Cardiac septum (tissue), 1 donor: ENCODE results near the gene HLA-DMB. TPM values are rescaled to one million over a fixed set of nuclear protein-coding genes. Genes with fewer than 3 reads are reported as not detected.

Experiments used
- DNase-seq: peaks from one replicate; pipeline ENCODE4 v3.0.0-alpha.2; 2020; ENCODE audit warnings: low spot score
- intact Hi-C: fragments of 100-400 bp; cut with DNase I; formaldehyde crosslinking; loops from one replicate; pipeline ENCODE4 v1.14.0; 2022
- total RNA-seq: library from RNA; stranded (reverse); fragmentation: NEBNext Ultra II Directional; extraction: Animal tissue kit (Norgen Biotek cat#: 25700); gene quantifications from one replicate; pipeline ENCODE4 v1.2.1, GENCODE V29; 2021
- donor health status: DM: no; HTN: no; CAD: no.

Gene HLA-DMB
- total RNA-seq, 1 donor from 2014 or later = 7.9 TPM

GRCh38 chr6:32933661-32934085, 7.2 kb downstream of the HLA-DMB start:
- intact Hi-C loops = loop anchor here (1.0 to 5.0 kb wide), 2 partner anchors 46 to 51 kb away; no protein-coding TSS in a partner anchor
- peak; percentile 88 for DNase-seq

GRCh38 chr6:32932132-32932868, 8.5 kb downstream of the HLA-DMB start:
- intact Hi-C loops = loop anchor here (5.0 kb wide), 1 partner anchor 45 kb away; no protein-coding TSS in a partner anchor
- DNase-seq = no peak

GRCh38 chr6:32931211-32931610, 9.6 kb downstream of the HLA-DMB start:
- intact Hi-C loops = loop anchor here (5.0 kb wide), 1 partner anchor 44 kb away; no protein-coding TSS in a partner anchor
- no peak for DNase-seq

GRCh38 chr6:32922083-32922482, 18.7 kb downstream of the HLA-DMB start:
- DNase-seq = no peak
- intact Hi-C loops = no loop called here

GRCh38 chr6:32920715-32921114, 20.1 kb downstream of the HLA-DMB start:
- intact Hi-C loops = no loop called here
- no peak for DNase-seq

GRCh38 chr6:32912951-32913350, 27.9 kb downstream of the HLA-DMB start:
- DNase-seq = no peak
- intact Hi-C loops = no loop called here

GRCh38 chr6:32908897-32909296, 31.9 kb downstream of the HLA-DMB start:
- intact Hi-C loops = no loop called here
- DNase-seq = no peak

- intact Hi-C loops = no loop called here
- DNase-seq = no peak
Measured at GRCh38 chr6:32906539-32906938, 34.3 kb downstream of the HLA-DMB start.

GRCh38 chr6:32905078-32905477, 35.8 kb downstream of the HLA-DMB start:
- intact Hi-C loops = no loop called here
- no peak for DNase-seq

- no peak for DNase-seq
- intact Hi-C loops = no loop called here
Measured at GRCh38 chr6:32903952-32904351, 36.9 kb downstream of the HLA-DMB start.

GRCh38 chr6:32895006-32895345, 45.9 kb downstream of the HLA-DMB start:
- intact Hi-C loops = loop anchor here (2.0 kb wide), 1 partner anchor 58 kb away; the partner anchor contains the start of gene HLA-DMA
- no peak for DNase-seq

- DNase-seq = peak; percentile 99
- intact Hi-C loops = loop anchor here (2.0 kb wide), 1 partner anchor 58 kb away; the partner anchor contains the start of gene HLA-DMA
Measured at GRCh38 chr6:32894085-32895005, 46.5 kb downstream of the HLA-DMB start.

GRCh38 chr6:32890831-32891230, 50.0 kb downstream of the HLA-DMB start:
- intact Hi-C loops = no loop called here
- no peak for DNase-seq

GRCh38 chr6:32889533-32889932, 51.3 kb downstream of the HLA-DMB start:
- intact Hi-C loops = loop anchor here (5.0 kb wide), 2 partner anchors 43 to 78 kb away; partner anchors contain the start of gene BRD2
- DNase-seq = no peak

- DNase-seq = no peak
- intact Hi-C loops = loop anchor here (5.0 kb wide), 2 partner anchors 44 to 79 kb away; partner anchors contain the start of gene BRD2
Measured at GRCh38 chr6:32888576-32888975, 52.3 kb downstream of the HLA-DMB start.

GRCh38 chr6:32887616-32888015, 53.2 kb downstream of the HLA-DMB start:
- no peak for DNase-seq
- intact Hi-C loops = loop anchor here (2.0 to 5.0 kb wide), 3 partner anchors 45 to 99 kb away; partner anchors contain the start of gene BRD2

- intact Hi-C loops = loop anchor here (2.0 to 5.0 kb wide), 3 partner anchors 45 to 100 kb away; partner anchors contain the start of gene BRD2
- no peak for DNase-seq
Measured at GRCh38 chr6:32886681-32887383, 54.0 kb downstream of the HLA-DMB start.

- DNase-seq = no peak
- intact Hi-C loops = loop anchor here (2.0 to 5.0 kb wide), 3 partner anchors 47 to 101 kb away; partner anchors contain the start of gene BRD2
Measured at GRCh38 chr6:32885698-32886286, 55.0 kb downstream of the HLA-DMB start.
